Lung microvascular endothelial cell (primary cell): ENCODE data around the gene MSS51. TPM values are rescaled to one million over a fixed set of nuclear protein-coding genes. Genes with fewer than 3 reads are reported as not detected.
A peak's percentile ranks its signal among the peaks of the same experiment; 100 is the strongest.

Experiments
- DNase-seq, 2 donors: peaks; one replicate each; pipeline versions ENCODE4 v3.0.0 to v3.0.0-alpha.2; 2010; ENCODE audit warnings: low read depth in 2 of 2
- total RNA-seq: library from RNA; depleted of rRNA; stranded (reverse); fragments of >200 nt; gene quantifications from 2 replicates; pipeline ENCODE4 v1.2.1, GENCODE V29; 2014

MSS51 gene
- total RNA-seq, result 0.22 and 0.60 TPM in 2 replicates

DNA sequence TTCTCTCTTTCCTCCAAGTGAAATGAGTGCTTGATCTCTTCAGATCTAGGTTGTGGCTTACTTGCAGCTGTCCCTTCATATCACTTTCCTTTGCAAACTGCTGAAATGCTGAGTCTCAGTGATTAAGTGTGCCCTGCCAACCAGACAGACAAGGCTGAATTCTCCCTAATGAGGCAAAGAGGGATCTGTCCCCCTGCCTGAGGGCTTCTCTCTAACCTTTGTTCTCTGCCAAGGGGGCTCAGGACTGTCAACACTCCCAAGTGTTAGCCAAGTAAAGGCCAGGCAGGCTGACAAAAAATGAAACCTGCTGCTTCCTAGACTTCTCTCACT lies at the start of gene MSS51:
MSS51 (minus strand) TSS at position 24 of the 330 bp plus-strand sequence. CDS start 5,277 bp downstream, outside the sequence.
- no peak for DNase-seq

- DNase-seq, result peak in 1 of 2 donors; percentile 49
Observed at GRCh38 chr10:73480158-73480557, 46.8 kb upstream of the MSS51 start.

DNA sequence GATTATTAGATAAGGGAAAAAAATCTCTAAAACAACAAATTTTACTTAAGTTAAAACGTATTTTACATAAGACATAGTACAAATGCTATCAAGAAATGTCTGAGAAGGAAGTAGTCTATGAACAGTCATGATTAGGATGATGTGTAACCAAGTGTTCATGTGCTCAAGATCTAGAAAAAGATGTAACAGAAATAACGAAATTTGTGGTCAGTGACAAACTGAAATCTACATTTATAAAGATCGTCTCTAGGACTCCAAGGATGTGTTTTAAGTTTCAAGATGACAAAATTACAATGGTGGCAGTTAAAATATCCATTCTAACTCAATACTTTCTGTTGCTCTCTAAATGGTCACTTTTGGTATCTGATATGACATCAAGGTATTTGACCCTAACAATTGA lies 45.3 kb upstream of the MSS51 start:
- no peak for DNase-seq

DNA sequence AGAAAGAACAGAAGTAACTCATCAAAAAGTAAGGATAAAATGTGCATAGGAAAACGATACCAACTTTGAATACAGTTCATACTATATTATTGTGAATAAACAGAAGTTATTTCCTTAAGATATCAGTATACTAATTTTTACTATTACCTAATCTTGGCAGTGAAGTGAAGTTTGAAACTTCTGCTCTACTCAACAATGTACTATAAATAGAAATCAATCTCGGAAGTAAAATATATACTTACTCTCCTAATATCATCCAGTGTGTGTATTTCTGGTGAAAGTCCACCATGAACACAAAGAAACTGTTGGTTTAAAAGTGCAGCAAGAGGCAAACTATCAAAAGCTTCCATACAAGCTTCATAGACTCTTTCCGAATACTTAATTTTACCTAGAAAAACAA lies 37.9 kb upstream of the MSS51 start:
- DNase-seq, result no peak

- no peak for DNase-seq
Observed at GRCh38 chr10:73469579-73469978, 36.2 kb upstream of the MSS51 start.

DNA sequence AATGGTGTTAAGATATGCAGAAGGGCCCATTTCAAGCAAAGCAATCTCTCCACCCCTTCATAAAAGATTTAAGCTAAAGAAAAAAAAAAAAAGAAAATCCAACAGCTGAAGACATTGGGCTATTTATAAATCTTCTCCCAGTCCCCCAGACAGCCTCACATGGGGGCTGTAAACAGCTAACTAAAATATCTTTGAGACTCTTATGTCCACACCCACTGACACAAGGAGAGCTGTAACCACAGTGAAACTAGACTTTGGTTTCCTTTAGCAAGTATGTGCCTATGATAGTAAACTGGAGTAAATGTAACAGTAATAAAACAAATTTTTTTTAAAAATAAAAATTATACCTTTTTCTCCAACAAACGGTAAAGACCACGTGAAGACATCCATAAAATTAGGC lies 33.8 kb upstream of the MSS51 start:
- no peak for DNase-seq

GRCh38 chr10:73465978-73466726 lies 32.8 kb upstream of the MSS51 start:
- no peak for DNase-seq

- DNase-seq, result no peak
Observed at GRCh38 chr10:73460897-73461296, 27.5 kb upstream of the MSS51 start.

DNA sequence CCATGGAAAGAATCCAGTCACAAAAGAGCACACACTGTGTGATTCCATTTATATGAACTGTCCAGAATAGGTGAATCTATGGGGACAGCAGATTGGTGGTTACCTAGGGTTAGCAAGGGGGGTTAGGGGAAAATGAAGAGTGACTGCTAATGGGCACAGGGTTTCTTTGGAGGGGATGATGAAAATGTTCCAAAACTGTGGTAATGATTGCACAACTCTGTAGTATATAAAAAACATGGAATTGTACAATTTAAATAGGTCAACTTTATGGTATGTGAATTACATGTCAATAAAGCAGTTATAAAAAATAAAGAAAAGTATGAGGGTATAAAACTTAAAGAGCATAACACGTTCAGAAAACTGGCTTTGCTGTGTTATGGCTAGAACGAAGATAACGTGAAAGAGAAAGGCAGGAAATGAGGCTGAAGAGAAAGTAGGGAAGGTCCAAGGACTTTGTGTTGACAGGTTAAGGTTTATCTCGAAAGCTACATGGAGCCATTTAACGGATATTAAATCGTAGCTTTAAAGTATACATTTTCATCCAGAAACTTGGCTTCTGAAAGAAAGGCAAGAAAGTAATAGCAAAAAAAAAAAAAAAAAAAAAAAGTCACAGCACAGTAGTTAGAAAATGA lies 26.4 kb upstream of the MSS51 start:
- DNase-seq, result no peak

GRCh38 chr10:73456187-73456890 lies 23.0 kb upstream of the MSS51 start:
- no peak for DNase-seq

DNA sequence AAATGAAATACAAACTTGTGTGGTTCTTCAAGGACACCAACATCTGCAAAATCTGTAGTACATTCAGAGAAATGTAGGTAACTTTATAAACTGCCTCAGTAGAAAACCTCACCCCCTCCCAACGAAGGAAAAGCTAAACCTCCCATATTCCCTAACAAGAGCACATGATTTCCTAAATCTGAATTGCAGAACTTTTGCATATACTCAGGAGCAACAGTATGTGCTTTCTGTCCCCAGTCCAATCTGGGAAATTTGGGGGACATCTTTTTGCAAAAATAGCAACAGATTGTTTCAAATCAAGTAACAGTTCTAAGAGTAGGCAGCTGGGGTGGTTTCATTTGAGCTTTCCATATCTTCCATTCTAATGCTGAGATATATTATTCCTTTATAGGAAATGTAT lies 15.8 kb upstream of the MSS51 start:
- DNase-seq, result no peak

- no peak for DNase-seq
Observed at GRCh38 chr10:73448384-73448783, 15.0 kb upstream of the MSS51 start.

DNA sequence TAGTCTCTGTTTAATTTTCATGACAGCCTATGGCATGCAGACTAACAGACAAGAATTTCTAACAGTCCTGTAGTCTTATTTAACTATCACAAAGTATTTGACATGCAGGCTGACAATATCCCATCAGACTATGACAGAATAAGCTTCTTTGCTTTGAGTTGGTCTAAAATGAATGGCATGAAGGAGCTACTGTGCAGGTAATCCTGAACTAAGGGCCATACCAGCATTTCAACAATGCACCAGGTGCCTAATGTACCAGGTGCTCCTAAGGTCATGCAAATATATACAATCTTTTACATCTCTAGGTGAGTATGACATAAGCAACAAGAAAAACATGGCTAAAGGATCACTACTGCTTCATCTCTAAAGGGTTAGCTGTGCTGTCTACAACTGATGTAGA lies 13.6 kb upstream of the MSS51 start:
- no peak for DNase-seq

DNA sequence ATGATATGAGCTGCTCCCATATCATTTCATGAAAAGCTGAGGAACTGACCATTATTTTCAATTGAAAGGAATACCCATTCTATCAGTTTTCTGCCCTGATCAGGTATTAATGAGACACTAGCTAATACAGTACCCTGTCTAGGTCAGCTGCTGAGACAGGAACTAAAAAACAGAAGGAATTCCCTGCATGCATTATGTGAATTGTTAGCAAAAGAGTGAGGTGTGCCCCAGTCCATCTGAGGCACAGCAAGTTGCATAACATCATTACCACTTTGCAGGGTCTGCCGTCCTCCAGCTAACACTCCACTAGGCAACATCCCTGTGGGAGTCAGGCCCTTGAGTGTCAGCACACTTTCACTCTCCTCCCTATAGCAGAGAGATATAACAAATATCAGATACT lies 11.1 kb upstream of the MSS51 start:
- no peak for DNase-seq

DNA sequence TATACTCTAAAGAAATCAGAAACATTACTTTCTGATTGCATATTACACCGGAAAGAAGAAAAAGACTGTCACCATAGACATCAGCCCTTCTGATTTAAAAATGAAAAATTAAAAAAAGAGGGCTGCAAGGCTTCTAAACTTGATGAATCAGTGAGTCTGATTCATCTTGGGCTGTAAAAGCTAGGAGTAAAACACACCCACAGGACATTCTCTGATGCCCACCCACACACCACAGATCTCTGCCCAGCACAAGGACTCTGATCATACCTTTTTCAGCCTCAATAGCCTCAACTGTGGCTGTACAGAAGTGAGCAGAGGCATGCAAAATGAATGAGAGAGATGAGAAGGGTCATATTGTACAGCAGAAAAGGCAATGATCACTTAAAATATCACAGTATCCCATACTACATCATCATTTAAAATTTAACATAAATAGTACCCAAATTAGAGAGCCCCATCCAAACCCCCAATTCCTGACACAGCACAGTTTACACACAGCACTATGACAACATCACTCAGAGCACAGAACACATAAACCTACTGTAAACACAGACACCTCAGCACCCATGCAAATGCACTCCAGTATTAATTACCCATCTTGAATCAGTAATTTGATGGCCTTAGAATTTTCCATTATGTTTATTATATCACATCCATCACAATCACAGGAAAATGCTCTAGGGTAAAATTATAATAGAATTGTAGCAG lies 6.4 kb upstream of the MSS51 start:
- DNase-seq, result peak in 1 of 2 donors; percentile 28

DNA sequence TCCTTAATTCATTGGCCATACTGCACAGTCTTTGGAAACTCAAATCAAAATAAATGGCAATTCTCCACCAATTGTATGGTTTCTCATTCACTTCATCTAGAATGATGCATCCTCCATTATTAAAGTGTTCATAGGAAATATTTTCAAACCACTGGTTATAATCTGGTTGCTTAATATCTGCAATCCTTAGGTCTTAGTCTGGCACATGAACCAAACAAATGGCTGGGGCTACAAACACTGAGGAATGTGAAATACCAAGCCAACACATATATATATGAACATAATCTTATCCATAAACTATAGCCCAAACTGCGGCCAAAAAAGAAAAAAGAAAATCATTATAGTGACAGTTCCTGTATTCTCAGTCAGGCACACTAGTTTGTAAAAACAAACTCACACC lies 5.7 kb upstream of the MSS51 start:
- no peak for DNase-seq

- no peak for DNase-seq
Observed at GRCh38 chr10:73432646-73433537, 469 bp downstream of the MSS51 start.

- no peak for DNase-seq
Observed at GRCh38 chr10:73426318-73426717, 7.0 kb downstream of the MSS51 start.

DNA sequence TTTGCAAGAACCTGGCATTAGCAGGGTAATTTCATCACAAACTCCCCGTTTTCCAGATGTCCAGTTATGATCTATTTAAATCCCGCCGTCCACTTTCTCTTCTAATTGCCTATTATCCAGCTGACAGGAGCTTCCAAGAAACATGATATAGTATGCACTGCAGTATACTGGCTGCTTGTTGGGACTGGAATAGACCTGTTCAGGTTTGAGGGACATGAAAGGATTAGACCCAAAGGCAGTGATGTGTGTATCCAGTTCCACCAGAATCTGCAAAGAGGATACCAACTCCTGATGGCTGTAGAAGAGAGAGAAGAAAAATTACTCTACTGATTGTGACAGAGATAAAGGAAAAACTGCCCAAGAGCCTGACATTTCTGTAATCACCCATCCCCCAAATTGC lies 8.9 kb downstream of the MSS51 start:
- no peak for DNase-seq

DNA sequence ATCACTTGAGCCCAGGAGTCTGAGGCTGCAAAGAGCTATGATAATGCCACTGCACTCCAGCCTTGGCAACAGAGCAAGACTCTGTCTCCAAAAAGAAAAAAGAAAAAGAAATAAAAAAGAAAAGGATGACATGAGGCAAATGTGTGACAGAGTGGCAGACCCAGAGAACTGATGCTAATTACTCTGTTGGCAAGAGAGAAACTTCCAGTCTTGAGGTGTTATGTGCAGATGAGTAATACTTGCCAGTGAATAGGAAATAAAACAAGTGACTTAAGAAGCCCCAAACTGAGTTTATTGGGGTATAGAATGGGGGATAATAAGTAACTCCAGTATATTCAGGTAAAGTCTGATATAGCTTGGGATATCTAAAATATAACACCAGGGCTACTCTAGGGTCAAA lies 10.1 kb downstream of the MSS51 start:
- DNase-seq, result no peak

- DNase-seq, result no peak
Observed at GRCh38 chr10:73416571-73416970, 16.8 kb downstream of the MSS51 start.
